Astrocyte (in vitro differentiated cells and primary cell): ENCODE results near the gene TNK1.

Source experiments
- EZH2 ChIP-seq: IDR thresholded peaks from 2 replicates; pipeline ENCODE4 v1.6.1; 2012; ENCODE audit warnings: mild to moderate bottlenecking, low read length, inconsistent platforms; ENCODE audit not compliant: insufficient read depth
- TF ChIP-seq, protein P1 (sequence below): IDR thresholded peaks from 2 replicates; pipeline ENCODE4 v1.5.1; 2011; ENCODE audit warnings: low read depth, mild to moderate bottlenecking, inconsistent platforms, low read length, moderate library complexity; ENCODE audit not compliant: insufficient read depth

DNA sequence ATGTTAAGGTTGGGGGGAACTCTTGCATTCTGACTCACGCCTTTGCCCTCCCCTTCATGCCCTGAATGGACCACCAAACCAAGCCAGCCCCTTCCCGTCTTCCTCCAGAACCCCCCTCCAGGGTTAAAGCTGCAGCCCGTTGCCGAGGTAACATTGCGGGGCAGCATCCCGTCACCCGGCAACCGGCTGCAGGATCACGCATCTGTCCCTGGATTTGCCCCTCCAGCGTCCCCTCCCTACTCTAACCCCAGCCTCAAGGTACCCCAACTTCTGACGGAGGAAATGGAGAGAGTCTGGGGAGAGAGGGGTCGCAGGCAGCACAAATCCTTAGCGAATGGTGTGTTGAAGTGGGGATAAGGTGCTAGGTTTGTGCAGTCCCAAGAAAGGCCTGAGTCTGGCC, 26.2 kb downstream of the TNK1 start:
- no peak for TF ChIP-seq EZH2
- TF ChIP-seq, protein P1, sequence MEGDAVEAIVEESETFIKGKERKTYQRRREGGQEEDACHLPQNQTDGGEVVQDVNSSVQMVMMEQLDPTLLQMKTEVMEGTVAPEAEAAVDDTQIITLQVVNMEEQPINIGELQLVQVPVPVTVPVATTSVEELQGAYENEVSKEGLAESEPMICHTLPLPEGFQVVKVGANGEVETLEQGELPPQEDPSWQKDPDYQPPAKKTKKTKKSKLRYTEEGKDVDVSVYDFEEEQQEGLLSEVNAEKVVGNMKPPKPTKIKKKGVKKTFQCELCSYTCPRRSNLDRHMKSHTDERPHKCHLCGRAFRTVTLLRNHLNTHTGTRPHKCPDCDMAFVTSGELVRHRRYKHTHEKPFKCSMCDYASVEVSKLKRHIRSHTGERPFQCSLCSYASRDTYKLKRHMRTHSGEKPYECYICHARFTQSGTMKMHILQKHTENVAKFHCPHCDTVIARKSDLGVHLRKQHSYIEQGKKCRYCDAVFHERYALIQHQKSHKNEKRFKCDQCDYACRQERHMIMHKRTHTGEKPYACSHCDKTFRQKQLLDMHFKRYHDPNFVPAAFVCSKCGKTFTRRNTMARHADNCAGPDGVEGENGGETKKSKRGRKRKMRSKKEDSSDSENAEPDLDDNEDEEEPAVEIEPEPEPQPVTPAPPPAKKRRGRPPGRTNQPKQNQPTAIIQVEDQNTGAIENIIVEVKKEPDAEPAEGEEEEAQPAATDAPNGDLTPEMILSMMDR = no peak
